Measurements from ENCODE around the gene GABRG3. TPM values are rescaled to one million over a fixed set of nuclear protein-coding genes. Genes with fewer than 3 reads are reported as not detected.

Gene GABRG3
- total and polyA plus RNA-seq, 9 of the 15 experiments (the other 6 are each of a cell fraction or from before 2014, with no cell fraction given): 4.0 to 15.1 (median 11.2) TPM

GRCh38 chr15:27124287-27124871 lies 153.4 kb downstream of the GABRG3 start (continued):
- TF ChIP-seq ZFPM2 (CRISPR knock-in tag; IDR thresholded peaks at IDR 0.05) (no peak), NCOA2 (IDR thresholded peaks at IDR 0.05; ENCODE audit: partially characterized antibody in 2 of 2) (no peak), MYNN (IDR thresholded peaks at IDR 0.05) (peak; percentile 76), MYNN (CRISPR knock-in tag; IDR thresholded peaks at IDR 0.05) (no peak), FUS (optimal IDR thresholded peaks at IDR 0.05; ENCODE audit: low read depth, low read length) (no peak), TRIM24 (IDR thresholded peaks at IDR 0.05) (0 out of 4 replicates have a peak, but pooled peaks of 1 of the 2 experiments have one; percentile 32), HCFC1 (IDR thresholded peaks at IDR 0.05; ENCODE audit: low read depth, low read length) (no peak), USF2 (CRISPR knock-in tag; IDR thresholded peaks at IDR 0.05) (no peak), KLF10 (CRISPR knock-in tag; IDR thresholded peaks at IDR 0.05) (no peak), HLTF (IDR thresholded peaks at IDR 0.05) (no peak), ZNF12 (CRISPR knock-in tag; IDR thresholded peaks at IDR 0.05) (no peak), GTF2F1 (IDR thresholded peaks at IDR 0.05; ENCODE audit: low read depth, low read length) (no peak), ZNF57 (CRISPR knock-in tag; IDR thresholded peaks at IDR 0.05) (no peak), XRCC4 (IDR thresholded peaks at IDR 0.05; ENCODE audit: extremely low read depth, insufficient read depth, insufficient read length) (no peak), CEBPZ (IDR thresholded peaks at IDR 0.05; ENCODE audit: borderline replicate concordance, low read depth, low read length) (no peak), ZNF316 (IDR thresholded peaks at IDR 0.05) (peak; percentile 82), NR4A1 (CRISPR knock-in tag; IDR thresholded peaks at IDR 0.05) (no peak), NR4A1 (tag; IDR thresholded peaks at IDR 0.05) (peak; percentile 42; the same call in 1 of the 2 replicates), CCNT2 (IDR thresholded peaks at IDR 0.05; ENCODE audit: borderline replicate concordance, extremely low read depth, insufficient read length, low read depth, low read length) (no peak), SFPQ (IDR thresholded peaks at IDR 0.05; ENCODE audit: low read depth, low read length) (no peak), ELK3 (CRISPR knock-in tag; IDR thresholded peaks at IDR 0.05) (no peak), NFIX (CRISPR knock-in tag; IDR thresholded peaks at IDR 0.05; ENCODE audit: low read depth) (no peak), ZNF79 (CRISPR knock-in tag; IDR thresholded peaks at IDR 0.05; ENCODE audit: low read depth) (no peak)

Measured in K562 (cell line).